K562 (cell line): ENCODE measurements around the gene EMD. TPM values are rescaled to one million over a fixed set of nuclear protein-coding genes. Genes with fewer than 3 reads are reported as not detected.

Source experiments
- ATF3 ChIP-seq, 2 experiments: fragments of 450-650 bp in 1 of 2; sonication (generic) in 1 of 2; formaldehyde crosslinking in 1 of 2; IDR thresholded peaks in 1 of 2; conservative IDR thresholded peaks in 1 of 2; 2 replicates each; pipeline versions ENCODE4 v1.6.1 to v1.8.1; 2016 to 2023; ENCODE audit warnings: mild to moderate bottlenecking in 2 of 2, moderate library complexity in 2 of 2, inconsistent platforms in 1 of 2, missing genetic modification reagents in 1 of 2
- HDAC1 ChIP-seq, 2 experiments: fragments of 450-650 bp; IDR thresholded peaks; 2 replicates each; pipeline ENCODE4 v1.6.1; 2016 to 2017; ENCODE audit warnings: inconsistent platforms in 1 of 2, mild to moderate bottlenecking in 1 of 2, moderate library complexity in 1 of 2
- NKRF ChIP-seq: fragments of 450-650 bp; IDR thresholded peaks from 2 replicates; pipeline ENCODE4 v1.6.1; 2016; ENCODE audit warnings: borderline replicate concordance
- ZNF436 ChIP-seq: fragments of 250-450, 450-650 bp; sonication (Bioruptor Pico); formaldehyde crosslinking; IDR thresholded peaks from 2 replicates; pipeline ENCODE4 v1.7.0; 2020; ENCODE audit warnings: mild to moderate bottlenecking
- polyA plus RNA-seq, 8 experiments: library from polyadenylated mRNA; depleted of rRNA in 4 of 8; stranded (reverse) in 5 of 8; unstranded in 3 of 8; fragments of >200 nt; fragmentation: Nextera tagmentation in 2 of 8; fragmentation: Illumina TruSeq in 1 of 8; extraction: Ambion mirVana in 2 of 8; extraction: Trizol in 1 of 8; gene quantifications; 2 replicates each; pipeline versions ENCODE4 v1.2.1 to v1.2.3, GENCODE V29; 2011 to 2014; ENCODE audit warnings: inconsistent platforms in 1 of 8, missing spikeins in 1 of 8
- total RNA-seq, 7 experiments: library from RNA; depleted of rRNA in 6 of 7; stranded (reverse); fragments of >200 nt in 6 of 7; fragmentation: Illumina TruSeq in 2 of 7; extraction: Trizol in 2 of 7; gene quantifications; 2 replicates each; pipeline versions ENCODE4 v1.2.1 to v1.2.3, GENCODE V29; 2011 to 2021; ENCODE audit warnings: low replicate concordance in 1 of 7

EMD gene
- total and polyA plus RNA-seq, 9 of the 15 experiments (the other 6 are each of a cell fraction or from before 2014, with no cell fraction given): 2.3 to 206 (median 61.9) TPM

GRCh38 chrX:154371017-154371788 is 7.9 kb upstream of the EMD start (continued):
- TF ChIP-seq NKRF (peak; percentile 79; the same call in 1 of the 2 replicates), ATF3 (IDR thresholded peaks at IDR 0.05) (no peak), ATF3 (CRISPR knock-in tag; conservative IDR thresholded peaks at IDR 0.05) (no peak), ZNF436 (CRISPR knock-in tag) (0 out of 2 replicates have a peak, but pooled peaks have one; percentile 24), HDAC1 (IDR thresholded peaks at IDR 0.05) (peak in 1 of 2 experiments; percentile 78; a peak in 2 of 4 replicates)
